Measurements from ENCODE around the gene KDELR1. TPM values are rescaled to one million over a fixed set of nuclear protein-coding genes. Genes with fewer than 3 reads are reported as not detected.

Gene KDELR1
- total and polyA plus RNA-seq, 3 donors from 2014 or later: 149 to 187 (median 155) TPM

- WGBS, 2 donors: 1 to 2% methylated on average over 49 to 57 of the region's 59 CpGs
- intact Hi-C loops (cut with DNase I; ENCODE audit: low total_unique reads): no loop called here
Measured at GRCh38 chr19:48363810-48364597, 27.3 kb downstream of the KDELR1 start, which contains the start of the genes SYNGR4 and TMEM143. SYNGR4 (plus strand) TSS chr19:48364367; CDS start chr19:48365843, 1,476 bp downstream. TMEM143 (minus strand) TSS chr19:48363940; CDS start chr19:48363920, 20 bp downstream.

GRCh38 chr19:48363500-48363809 lies 27.9 kb downstream of the KDELR1 start:
- H3K27me3 ChIP-seq: no peaks in the 10 kb centered on the region
- H3K27ac ChIP-seq: peak overlapping the region; percentile 91 to 92
- H3K36me3 ChIP-seq (ENCODE audit: low read depth, missing control alignments): no peaks in the 10 kb centered on the region
- peak overlapping the region; percentile 59 to 74 for H3K4me3 ChIP-seq
- intact Hi-C loops (cut with DNase I; ENCODE audit: low total_unique reads): no loop called here
- H3K9me3 ChIP-seq: no peaks in the 10 kb centered on the region
- 1% methylated on average over 10 of the region's 10 CpGs; no CpG with 5 or more reads in 1 of the 2 donors for WGBS, 2 donors
- TF ChIP-seq CTCF (IDR thresholded peaks at IDR 0.05): no peak
- TF ChIP-seq POLR2A (IDR thresholded peaks at IDR 0.05): no peak
- H3K4me1 ChIP-seq: peaks cover 11% of the 10 kb centered on the region
- DNase-seq: no peak

More at GRCh38 chr19:48363810-48364597, 27.3 kb downstream of the KDELR1 start, which contains the start of the genes SYNGR4 and TMEM143:
- DNase-seq: peak; percentile 98
- H3K27ac ChIP-seq: peak within 1 kb of the TSS; percentile 91 to 92
- H3K36me3 ChIP-seq (ENCODE audit: low read depth, missing control alignments): no peaks in the 10 kb centered on the region
- peak in 1 of 3 experiments; percentile 5 for TF ChIP-seq CTCF (IDR thresholded peaks at IDR 0.05)
- TF ChIP-seq POLR2A (IDR thresholded peaks at IDR 0.05): peak; percentile 8
- no peaks in the 10 kb centered on the region for H3K9me3 ChIP-seq
- H3K4me3 ChIP-seq: peak within 1 kb of the TSS; percentile 59 to 74
- no peaks in the 10 kb centered on the region for H3K27me3 ChIP-seq
- peaks cover 12% of the 10 kb centered on the region for H3K4me1 ChIP-seq

- Histone ChIP-seq H3K36me3 (ENCODE audit: low read depth, missing control alignments) (no peaks in the 10 kb centered on the region), H3K4me3 (peak overlapping the region; percentile 59 to 74), H3K27ac (peak overlapping the region; percentile 91 to 92), H3K27me3 (no peaks in the 10 kb centered on the region), H3K4me1 (peaks cover 5% of the 10 kb centered on the region), H3K9me3 (no peaks in the 10 kb centered on the region)
- WGBS, 2 donors: 3 to 5% methylated on average over 13 to 26 of the region's 26 CpGs
- intact Hi-C loops (cut with DNase I; ENCODE audit: low total_unique reads): no loop called here
- TF ChIP-seq POLR2A (IDR thresholded peaks at IDR 0.05) (no peak), CTCF (IDR thresholded peaks at IDR 0.05) (no peak)
- DNase-seq: peak; percentile 98
Measured at GRCh38 chr19:48362716-48363499, 28.4 kb downstream of the KDELR1 start.

GRCh38 chr19:48361912-48362311 lies 29.4 kb downstream of the KDELR1 start:
- no peaks in the 10 kb centered on the region for H3K27me3 ChIP-seq
- no peaks in the 10 kb centered on the region for H3K9me3 ChIP-seq
- no peaks in the 10 kb centered on the region for H3K4me1 ChIP-seq
- WGBS, 2 donors: 95 to 97% methylated on average over 3 of the region's 3 CpGs
- DNase-seq: no peak
- H3K36me3 ChIP-seq (ENCODE audit: low read depth, missing control alignments): no peaks in the 10 kb centered on the region
- intact Hi-C loops (cut with DNase I; ENCODE audit: low total_unique reads): no loop called here
- TF ChIP-seq CTCF (IDR thresholded peaks at IDR 0.05) (no peak), POLR2A (IDR thresholded peaks at IDR 0.05) (no peak)
- no peak overlapping the region for H3K4me3 ChIP-seq
- no peak overlapping the region for H3K27ac ChIP-seq
